ENCODE results near the gene ARPC3. TPM values are rescaled to one million over a fixed set of nuclear protein-coding genes. Genes with fewer than 3 reads are reported as not detected.
"Not testable (repeated sequence)": the region's sequence is repeated elsewhere in the genome, so short reads cannot be mapped to it uniquely, and the experiment has no call there.

The ARPC3 gene
- total RNA-seq, 1 donor from 2014 or later = 316 TPM

- H3K36me3 Mint-ChIP-seq (ENCODE audit: low read depth, unreplicated experiment) = peaks cover 7% of the 10 kb centered on the region
Observed at GRCh38 chr12:110436231-110436630, 13.9 kb downstream of the ARPC3 start.

GRCh38 chr12:110431957-110432587 lies 18.1 kb downstream of the ARPC3 start:
- no peak overlapping the region for H3K27ac Mint-ChIP-seq (ENCODE audit: unreplicated experiment)
- FAIRE-seq = no peak
- no peaks in the 10 kb centered on the region for H3K4me1 Mint-ChIP-seq (ENCODE audit: low read depth, unreplicated experiment)
- no peaks in the 10 kb centered on the region for H3K9me3 ChIP-seq (ENCODE audit: insufficient read depth, low read depth, low read length)
- no peaks in the 10 kb centered on the region for H3K9me3 Mint-ChIP-seq (ENCODE audit: unreplicated experiment)
- H3K4me1 ChIP-seq (ENCODE audit: insufficient read depth, low read length) = no peaks in the 10 kb centered on the region
- no peaks in the 10 kb centered on the region for H3K27me3 ChIP-seq (ENCODE audit: insufficient read depth, low read length)
- peak overlapping the region; percentile 83 for H3K4me2 ChIP-seq (ENCODE audit: low read length)
- peaks cover 2% of the 10 kb centered on the region for H3K36me3 Mint-ChIP-seq (ENCODE audit: low read depth, unreplicated experiment)
- TF ChIP-seq CTCF (IDR thresholded peaks at IDR 0.05; ENCODE audit: insufficient read depth, low read depth, low read length) (no peak), EZH2 (IDR thresholded peaks at IDR 0.05; ENCODE audit: insufficient read depth, low read length) (no peak)
- no peak overlapping the region for H3K4me3 ChIP-seq (ENCODE audit: insufficient read depth, low read depth, low read length)
- H3K27me3 Mint-ChIP-seq (ENCODE audit: low read depth, unreplicated experiment) = no peaks in the 10 kb centered on the region
- H3K27ac ChIP-seq (ENCODE audit: low read depth, low read length) = no peak overlapping the region
- no peak overlapping the region for H2AFZ ChIP-seq (ENCODE audit: low read depth, low read length)
- H3K4me3 Mint-ChIP-seq (ENCODE audit: unreplicated experiment) = no peak overlapping the region
- no peaks in the 10 kb centered on the region for H4K20me1 ChIP-seq (ENCODE audit: insufficient read depth, low read length)
- H3K36me3 ChIP-seq (ENCODE audit: insufficient read depth, low read length) = peaks cover 8% of the 10 kb centered on the region
- H3K79me2 ChIP-seq (ENCODE audit: insufficient read depth, low read length) = no peaks in the 10 kb centered on the region
- H3K9ac ChIP-seq (ENCODE audit: low read length) = peak overlapping the region; percentile 78
- no peak for DNase-seq (ENCODE audit: low read depth)

More at GRCh38 chr12:110436231-110436630, 13.9 kb downstream of the ARPC3 start:
- H3K9me3 ChIP-seq (ENCODE audit: insufficient read depth, low read depth, low read length) = no peaks in the 10 kb centered on the region
- no peaks in the 10 kb centered on the region for H3K4me1 ChIP-seq (ENCODE audit: insufficient read depth, low read length)
- Mint-ChIP-seq H3K27ac (ENCODE audit: unreplicated experiment) (no peak overlapping the region), H3K4me3 (ENCODE audit: unreplicated experiment) (no peak overlapping the region), H3K27me3 (ENCODE audit: low read depth, unreplicated experiment) (no peaks in the 10 kb centered on the region), H3K9me3 (ENCODE audit: unreplicated experiment) (no peaks in the 10 kb centered on the region), H3K4me1 (ENCODE audit: low read depth, unreplicated experiment) (no peaks in the 10 kb centered on the region)
- H3K4me2 ChIP-seq (ENCODE audit: low read length) = no peak overlapping the region
- H3K36me3 ChIP-seq (ENCODE audit: insufficient read depth, low read length) = peaks cover 24% of the 10 kb centered on the region
- TF ChIP-seq CTCF (IDR thresholded peaks at IDR 0.05; ENCODE audit: insufficient read depth, low read depth, low read length) (no peak), EZH2 (IDR thresholded peaks at IDR 0.05; ENCODE audit: insufficient read depth, low read length) (no peak)
- peaks cover under 1% of the 10 kb centered on the region for H3K79me2 ChIP-seq (ENCODE audit: insufficient read depth, low read length)
- H4K20me1 ChIP-seq (ENCODE audit: insufficient read depth, low read length) = peaks cover 6% of the 10 kb centered on the region
- H3K4me3 ChIP-seq (ENCODE audit: insufficient read depth, low read depth, low read length) = no peak overlapping the region
- H3K27me3 ChIP-seq (ENCODE audit: insufficient read depth, low read length) = no peaks in the 10 kb centered on the region
- H3K9ac ChIP-seq (ENCODE audit: low read length) = no peak overlapping the region
- H3K27ac ChIP-seq (ENCODE audit: low read depth, low read length) = no peak overlapping the region
- H2AFZ ChIP-seq (ENCODE audit: low read depth, low read length) = no peak overlapping the region
- DNase-seq (ENCODE audit: low read depth) (peak; percentile 4), FAIRE-seq (no peak)

GRCh38 chr12:110429676-110430075 lies 20.5 kb downstream of the ARPC3 start:
- not testable (repeated sequence) for H3K4me3 Mint-ChIP-seq (ENCODE audit: unreplicated experiment); FAIRE-seq; H3K27me3 Mint-ChIP-seq (ENCODE audit: low read depth, unreplicated experiment); H3K36me3 ChIP-seq (ENCODE audit: insufficient read depth, low read length); H3K4me2 ChIP-seq (ENCODE audit: low read length); H3K4me1 ChIP-seq (ENCODE audit: insufficient read depth, low read length); H2AFZ ChIP-seq (ENCODE audit: low read depth, low read length); H3K79me2 ChIP-seq (ENCODE audit: insufficient read depth, low read length); DNase-seq (ENCODE audit: low read depth); H3K27ac ChIP-seq (ENCODE audit: low read depth, low read length); H3K4me1 Mint-ChIP-seq (ENCODE audit: low read depth, unreplicated experiment); H3K27me3 ChIP-seq (ENCODE audit: insufficient read depth, low read length); H3K27ac Mint-ChIP-seq (ENCODE audit: unreplicated experiment); H3K4me3 ChIP-seq (ENCODE audit: insufficient read depth, low read depth, low read length); H4K20me1 ChIP-seq (ENCODE audit: insufficient read depth, low read length); H3K36me3 Mint-ChIP-seq (ENCODE audit: low read depth, unreplicated experiment); H3K9ac ChIP-seq (ENCODE audit: low read length); H3K9me3 Mint-ChIP-seq (ENCODE audit: unreplicated experiment); H3K9me3 ChIP-seq (ENCODE audit: insufficient read depth, low read depth, low read length)
